Activated naive CD8-positive, alpha-beta T cell treated with anti-CD3 and anti-CD28 coated beads for 36 hours (primary cell): Measurements from ENCODE around the gene SLC15A3. TPM values are rescaled to one million over a fixed set of nuclear protein-coding genes. Genes with fewer than 3 reads are reported as not detected.
"Not testable (repeated sequence)": the region's sequence is repeated elsewhere in the genome, so short reads cannot be mapped to it uniquely, and the experiment has no call there.

Source experiments
- DNase-seq: peaks from one replicate; pipeline ENCODE4 v3.0.0; 2021
- H3K27ac Mint-ChIP-seq: one replicate; pipeline ENCODE4 v1.8.0; 2022; ENCODE audit warnings: mild to moderate bottlenecking, moderate library complexity, mixed read lengths
- H3K27me3 Mint-ChIP-seq: one replicate; pipeline ENCODE4 v1.8.0; 2022; ENCODE audit warnings: mild to moderate bottlenecking, mixed read lengths
- H3K36me3 Mint-ChIP-seq: one replicate; pipeline ENCODE4 v1.8.0; 2021; ENCODE audit warnings: mild to moderate bottlenecking, mixed read lengths
- H3K4me1 Mint-ChIP-seq: one replicate; pipeline ENCODE4 v1.8.0; 2021; ENCODE audit warnings: mixed read lengths
- H3K4me3 Mint-ChIP-seq: one replicate; pipeline ENCODE4 v1.8.0; 2022; ENCODE audit warnings: mild to moderate bottlenecking, moderate library complexity, mixed read lengths
- H3K9me3 Mint-ChIP-seq: one replicate; pipeline ENCODE4 v1.8.0; 2022; ENCODE audit warnings: mixed read lengths
- total RNA-seq, 2 experiments: library from RNA; stranded (reverse); gene quantifications; one replicate each; pipeline ENCODE4 v1.2.3, GENCODE V29; 2021

SLC15A3 gene
- total RNA-seq, 2 experiments from 2014 or later = 6.3 to 6.9 TPM

- Mint-ChIP-seq H3K4me1 (peaks cover 50% of the 10 kb centered on the region), H3K27ac (peak overlapping the region; percentile 93)
Observed at GRCh38 chr11:60912223-60912850, 39.6 kb downstream of the SLC15A3 start.

DNA sequence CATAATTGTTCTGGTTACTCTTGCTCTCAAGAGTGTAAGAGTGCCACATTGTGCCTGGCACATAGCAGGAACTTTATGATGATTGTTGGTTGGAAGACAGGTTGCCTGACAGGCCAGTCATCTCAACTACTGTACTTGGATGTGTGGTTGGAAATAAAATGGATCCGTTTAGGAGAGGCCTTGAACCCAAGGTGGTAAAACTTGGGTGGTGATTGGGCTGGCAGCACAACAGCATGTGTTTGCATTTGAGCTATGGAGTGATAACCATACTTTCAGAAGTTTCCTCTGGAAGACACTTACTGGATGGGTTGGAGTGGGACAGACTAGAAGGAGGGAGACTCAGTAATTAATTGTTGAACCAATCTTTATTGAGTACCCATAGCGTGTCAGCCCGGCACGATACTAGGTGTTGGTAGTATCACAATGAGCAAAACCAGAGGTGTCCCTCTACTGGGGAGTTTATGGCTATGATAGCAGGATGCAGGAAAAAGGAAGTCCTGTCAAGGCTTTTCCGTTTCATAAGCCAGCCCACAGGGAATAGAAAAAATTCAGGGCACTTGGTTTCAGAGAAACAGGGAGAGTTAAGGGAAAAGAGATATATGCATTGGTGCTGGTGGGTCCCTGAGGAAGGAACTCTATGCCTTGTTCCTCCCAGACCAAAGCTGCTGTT lies 41.1 kb downstream of the SLC15A3 start:
- no peak overlapping the region for H3K4me3 Mint-ChIP-seq
- peaks cover 5% of the 10 kb centered on the region for H3K9me3 Mint-ChIP-seq
- H3K36me3 Mint-ChIP-seq = peaks cover 2% of the 10 kb centered on the region
- DNase-seq = no peak
- peaks cover 49% of the 10 kb centered on the region for H3K4me1 Mint-ChIP-seq
- H3K27me3 Mint-ChIP-seq = no peaks in the 10 kb centered on the region
- peak overlapping the region; percentile 71 for H3K27ac Mint-ChIP-seq

More at GRCh38 chr11:60912223-60912850, 39.6 kb downstream of the SLC15A3 start:
- H3K27me3 Mint-ChIP-seq = no peaks in the 10 kb centered on the region
- H3K4me3 Mint-ChIP-seq = peak overlapping the region; percentile 15
- H3K36me3 Mint-ChIP-seq = peaks cover 7% of the 10 kb centered on the region
- DNase-seq = no peak
- peaks cover 5% of the 10 kb centered on the region for H3K9me3 Mint-ChIP-seq

- Mint-ChIP-seq H3K27ac (peak overlapping the region; percentile 59), H3K27me3 (no peaks in the 10 kb centered on the region), H3K4me3 (no peak overlapping the region), H3K4me1 (peaks cover 46% of the 10 kb centered on the region), H3K9me3 (peaks cover 5% of the 10 kb centered on the region), H3K36me3 (peaks cover 4% of the 10 kb centered on the region)
- DNase-seq = no peak
Observed at GRCh38 chr11:60910281-60910687, 41.7 kb downstream of the SLC15A3 start.

DNA sequence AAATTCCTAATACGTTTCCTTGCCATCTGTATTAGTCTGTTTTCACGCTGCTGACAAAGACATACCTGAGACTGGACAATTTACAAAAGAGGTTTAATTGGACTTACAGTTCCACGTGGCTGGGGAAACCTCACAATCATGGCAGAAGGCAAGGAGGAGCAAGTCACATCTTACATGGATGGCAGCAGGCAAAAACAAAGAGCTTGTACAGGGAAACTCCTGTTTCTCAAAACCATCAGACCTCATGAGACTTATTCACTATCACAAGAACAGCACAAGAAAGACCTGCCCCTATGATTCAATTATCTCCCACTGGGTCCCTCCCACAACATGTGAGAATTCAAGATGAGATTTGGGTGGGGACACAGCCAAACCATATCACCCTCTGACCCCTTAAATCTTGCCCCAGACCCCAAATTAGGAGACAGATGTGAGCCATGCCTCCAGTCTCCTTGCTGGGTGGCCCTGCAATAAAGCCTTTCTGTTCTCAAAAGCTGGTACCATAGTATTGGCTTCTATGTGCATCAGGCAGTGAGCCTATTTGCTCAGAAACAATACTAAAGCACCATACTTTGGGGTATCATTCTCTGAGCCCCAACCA lies 42.2 kb downstream of the SLC15A3 start:
- not testable (repeated sequence) for DNase-seq, H3K27me3 Mint-ChIP-seq, H3K9me3 Mint-ChIP-seq, H3K36me3 Mint-ChIP-seq, H3K4me3 Mint-ChIP-seq
- H3K27ac Mint-ChIP-seq = peak overlapping the region; percentile 59
- H3K4me1 Mint-ChIP-seq = peaks cover 48% of the 10 kb centered on the region

DNA sequence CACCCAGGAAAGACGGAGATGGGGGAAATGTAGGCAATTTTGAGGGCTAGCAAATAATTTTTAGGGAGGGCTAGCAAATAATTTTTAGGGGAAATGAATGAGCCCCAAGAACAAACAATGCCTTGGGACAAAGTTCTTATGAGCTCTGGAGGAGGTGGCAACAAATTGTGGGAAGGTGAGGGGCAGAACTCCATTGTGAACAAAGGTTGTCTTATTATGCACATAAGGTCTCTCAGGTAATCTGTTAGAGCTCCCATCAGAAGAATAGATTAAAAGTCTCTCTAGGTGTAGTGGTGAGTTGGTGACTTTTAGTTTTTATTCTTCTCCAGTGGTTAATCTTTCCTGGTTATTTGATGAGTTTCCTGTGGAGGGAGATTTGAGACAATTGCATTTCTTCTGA lies 43.2 kb downstream of the SLC15A3 start:
- Mint-ChIP-seq H3K27ac (no peak overlapping the region), H3K4me3 (no peak overlapping the region), H3K4me1 (peaks cover 56% of the 10 kb centered on the region), H3K36me3 (peaks cover 13% of the 10 kb centered on the region), H3K9me3 (peaks cover 5% of the 10 kb centered on the region), H3K27me3 (no peaks in the 10 kb centered on the region)
- DNase-seq = no peak

GRCh38 chr11:60906132-60906972 lies 45.6 kb downstream of the SLC15A3 start, which contains the start of gene PRPF19:
TSS of gene PRPF19 (minus strand) at chr11:60906585. CDS start at chr11:60906382, 203 bp downstream.
- Mint-ChIP-seq H3K27me3 (no peaks in the 10 kb centered on the region), H3K4me3 (peak within 1 kb of the TSS; percentile 92), H3K27ac (peak within 1 kb of the TSS; percentile 93), H3K9me3 (peaks cover 5% of the 10 kb centered on the region), H3K36me3 (peaks cover 19% of the 10 kb centered on the region), H3K4me1 (peaks cover 37% of the 10 kb centered on the region)
- peak; percentile 99 for DNase-seq

DNA sequence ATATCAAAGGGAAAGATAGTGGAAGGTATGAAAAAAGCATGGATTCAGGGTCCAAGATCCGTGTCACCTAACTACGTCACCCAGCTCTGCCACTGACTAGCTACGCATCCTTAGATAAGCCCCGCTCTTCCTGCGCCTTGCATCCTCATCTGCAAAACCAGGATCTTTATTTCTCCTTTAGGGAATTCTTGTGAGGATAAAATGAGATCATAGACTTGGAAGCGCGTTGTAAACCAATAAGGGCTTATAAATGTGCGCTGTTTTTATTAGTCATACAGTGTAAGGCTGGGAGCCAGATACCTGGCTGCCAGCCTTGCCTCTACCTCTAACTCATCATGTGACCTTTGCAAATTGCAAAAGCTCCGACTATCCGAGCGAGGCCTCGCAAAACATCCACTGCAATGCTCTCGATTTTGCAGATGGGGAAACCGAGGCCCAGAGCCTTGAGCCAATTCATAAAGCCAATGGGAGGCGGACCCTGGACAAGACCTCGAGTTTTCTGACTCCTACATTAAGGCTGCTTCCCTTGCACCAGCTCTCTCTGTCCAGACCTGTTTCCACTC lies 46.3 kb downstream of the SLC15A3 start:
- H3K4me1 Mint-ChIP-seq = peaks cover 31% of the 10 kb centered on the region

GRCh38 chr11:60905047-60905446 lies 46.9 kb downstream of the SLC15A3 start:
- peaks cover 5% of the 10 kb centered on the region for H3K9me3 Mint-ChIP-seq
- H3K27me3 Mint-ChIP-seq = no peaks in the 10 kb centered on the region
- H3K27ac Mint-ChIP-seq = peak overlapping the region; percentile 93
- H3K4me1 Mint-ChIP-seq = peaks cover 25% of the 10 kb centered on the region
- H3K36me3 Mint-ChIP-seq = peaks cover 20% of the 10 kb centered on the region
- H3K4me3 Mint-ChIP-seq = peak overlapping the region; percentile 92
- no peak for DNase-seq

More for the DNA sequence above, 46.3 kb downstream of the SLC15A3 start:
- Mint-ChIP-seq H3K36me3 (peaks cover 20% of the 10 kb centered on the region), H3K27me3 (no peaks in the 10 kb centered on the region), H3K27ac (peak overlapping the region; percentile 93), H3K9me3 (peaks cover 5% of the 10 kb centered on the region), H3K4me3 (peak overlapping the region; percentile 92)
- no peak for DNase-seq

DNA sequence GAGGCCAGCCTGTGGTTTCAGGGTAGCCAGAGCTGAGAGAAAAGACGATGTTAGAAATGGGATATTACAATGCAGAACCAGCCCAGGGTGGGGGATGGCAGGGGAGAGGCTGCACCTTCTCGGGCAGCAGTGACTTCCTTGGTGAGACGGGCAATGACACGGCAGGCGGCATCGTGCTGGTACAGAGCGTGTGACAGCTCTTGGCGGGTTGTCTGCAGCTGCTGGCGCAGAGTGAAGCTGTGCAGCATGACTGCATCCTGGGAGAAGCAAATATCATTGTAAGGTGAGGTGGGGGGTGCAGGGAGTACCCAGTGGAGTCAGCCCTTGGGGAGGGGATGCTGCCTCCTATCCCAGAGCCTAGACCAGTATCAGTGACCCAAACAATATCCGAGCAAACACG lies 49.4 kb downstream of the SLC15A3 start:
- peak overlapping the region; percentile 32 for H3K4me3 Mint-ChIP-seq
- peak overlapping the region; percentile 38 for H3K27ac Mint-ChIP-seq
- peaks cover 27% of the 10 kb centered on the region for H3K4me1 Mint-ChIP-seq
- H3K27me3 Mint-ChIP-seq = no peaks in the 10 kb centered on the region
- H3K9me3 Mint-ChIP-seq = no peaks in the 10 kb centered on the region
- DNase-seq = no peak
- H3K36me3 Mint-ChIP-seq = peaks cover 25% of the 10 kb centered on the region

DNA sequence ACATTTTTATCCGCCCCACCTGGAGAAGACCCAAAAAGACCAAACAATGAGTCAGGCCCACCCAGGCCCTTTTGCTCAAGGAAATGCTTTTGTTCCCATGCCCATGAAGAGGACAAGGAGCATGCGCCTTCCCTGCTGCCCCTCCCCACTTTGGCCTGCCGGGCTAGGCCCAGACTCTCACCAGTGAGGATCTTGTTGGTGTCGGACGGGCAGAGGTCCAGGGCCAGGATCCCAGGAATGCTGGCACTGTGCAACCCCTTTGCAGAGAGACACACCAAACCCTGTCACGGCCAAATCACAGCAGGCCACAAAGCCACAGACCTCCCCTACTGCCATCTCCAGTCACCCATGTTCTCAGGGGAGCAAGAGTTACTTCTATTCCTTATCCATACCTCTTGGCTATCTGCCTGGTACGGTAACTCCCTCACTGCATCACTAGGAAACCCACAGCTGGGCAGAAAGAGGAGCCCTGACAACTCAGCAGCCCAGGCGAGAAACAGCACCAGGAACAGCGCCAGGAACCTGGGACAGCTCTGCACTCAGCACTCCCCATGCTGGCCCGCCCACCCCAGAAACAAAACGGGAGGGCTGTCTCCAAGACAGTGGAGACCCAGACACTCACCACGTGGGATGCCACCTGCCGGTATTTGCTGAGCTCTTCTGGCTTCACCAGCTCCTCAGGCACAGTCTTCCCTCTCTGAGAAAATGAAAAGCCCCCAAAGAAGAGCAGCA lies 51.1 kb downstream of the SLC15A3 start:
- Mint-ChIP-seq H3K27ac (no peak overlapping the region), H3K4me3 (no peak overlapping the region), H3K4me1 (peaks cover 21% of the 10 kb centered on the region), H3K27me3 (no peaks in the 10 kb centered on the region), H3K36me3 (peaks cover 26% of the 10 kb centered on the region), H3K9me3 (no peaks in the 10 kb centered on the region)
- no peak for DNase-seq

DNA sequence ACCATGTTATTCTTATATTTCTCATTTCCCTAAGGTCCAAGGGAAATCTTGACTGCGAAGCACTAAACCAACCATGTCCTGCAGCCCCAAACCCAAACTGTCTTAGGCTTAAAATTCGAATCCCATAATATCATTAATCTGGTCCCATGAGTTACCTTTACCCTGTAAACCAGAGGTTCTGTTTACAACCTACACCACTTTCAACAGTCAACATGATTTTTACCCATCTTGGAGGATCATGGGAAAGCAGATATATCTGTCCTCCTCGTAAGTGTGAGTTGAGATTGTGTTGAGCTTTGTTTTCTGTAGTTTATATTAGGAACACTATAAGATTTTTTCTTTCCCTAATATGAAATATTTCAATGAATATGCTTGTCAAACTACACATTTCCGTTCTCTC lies 52.0 kb downstream of the SLC15A3 start:
- no peak for DNase-seq
- Mint-ChIP-seq H3K4me3 (no peak overlapping the region), H3K9me3 (no peaks in the 10 kb centered on the region), H3K4me1 (peaks cover 17% of the 10 kb centered on the region), H3K36me3 (peaks cover 22% of the 10 kb centered on the region), H3K27ac (no peak overlapping the region), H3K27me3 (no peaks in the 10 kb centered on the region)

- Mint-ChIP-seq H3K9me3 (no peaks in the 10 kb centered on the region), H3K4me1 (peaks cover 12% of the 10 kb centered on the region), H3K36me3 (peaks cover 22% of the 10 kb centered on the region), H3K27ac (peak overlapping the region; percentile 45), H3K4me3 (no peak overlapping the region), H3K27me3 (no peaks in the 10 kb centered on the region)
- DNase-seq = no peak
Observed at GRCh38 chr11:60899046-60899936, 52.7 kb downstream of the SLC15A3 start.

GRCh38 chr11:60897496-60897895 lies 54.5 kb downstream of the SLC15A3 start:
- no peak for DNase-seq
- Mint-ChIP-seq H3K27ac (no peak overlapping the region), H3K4me1 (peaks cover 5% of the 10 kb centered on the region), H3K36me3 (peaks cover 23% of the 10 kb centered on the region), H3K4me3 (no peak overlapping the region), H3K9me3 (no peaks in the 10 kb centered on the region), H3K27me3 (no peaks in the 10 kb centered on the region)
